Vagina (tissue), 2 donors: Measurements from ENCODE around the gene NEK6.

ENCODE experiments used
- CTCF ChIP-seq, 3 experiments: fragments of 450-650 bp in 2 of 3; fragments of 200-600 bp in 1 of 3; sonication (generic) in 1 of 3; IDR thresholded peaks; one replicate each; pipeline ENCODE4 v1.5.1; 2017 to 2019; ENCODE audit warnings: antibody characterized with exemption in 3 of 3, mild to moderate bottlenecking in 2 of 3, moderate library complexity in 2 of 3
- POLR2AphosphoS5 ChIP-seq, 2 donors: sonication (generic); formaldehyde crosslinking; IDR thresholded peaks; one replicate each; pipeline ENCODE4 v1.9.0; 2017; ENCODE audit warnings: antibody characterized with exemption in 2 of 2, mild to moderate bottlenecking in 2 of 2, low read depth in 1 of 2; ENCODE audit not compliant: insufficient read depth in 1 of 2

DNA sequence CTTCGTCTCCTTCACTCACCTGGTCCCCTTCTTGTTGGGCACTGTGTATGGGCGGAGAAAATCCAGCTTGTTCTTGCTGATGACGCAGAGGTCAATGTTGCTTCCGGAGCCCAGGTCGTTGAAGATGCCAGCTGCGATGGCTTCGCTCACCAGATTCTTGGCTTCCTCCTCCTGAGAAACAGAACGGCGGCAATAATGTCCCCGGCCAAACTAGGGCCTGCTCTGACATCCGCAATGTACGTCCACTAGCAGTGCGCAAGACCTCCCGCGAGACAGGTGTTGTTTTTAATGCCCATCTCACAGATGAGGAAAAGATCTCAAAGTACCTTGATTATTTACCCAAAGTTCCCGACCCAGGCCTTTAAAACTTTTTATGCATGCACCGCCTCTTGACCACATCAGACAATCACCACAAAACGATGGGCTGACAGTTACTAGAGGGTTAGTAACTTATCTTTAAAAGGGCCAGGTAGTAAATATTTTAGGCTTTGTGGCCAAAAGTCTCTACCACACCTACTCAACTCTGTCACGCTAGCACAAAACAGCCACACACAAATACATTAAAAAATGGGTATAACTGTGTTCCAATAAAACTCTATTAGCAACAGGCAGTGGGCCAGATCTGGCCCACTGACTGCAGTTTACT lies 99.1 kb downstream of the NEK6 start:
- TF ChIP-seq POLR2AphosphoS5 (IDR thresholded peaks at IDR 0.05; ENCODE audit: insufficient read depth in 1 of 2, low read depth in 1 of 2): no peak
- no peak for TF ChIP-seq CTCF (IDR thresholded peaks at IDR 0.05)
